Activated gamma-delta T cell (primary cell): Measurements from ENCODE around the gene SOX13.

Experiments used
- DNase-seq: peaks from one replicate; lab custom pipeline; 2025; lab: John Stamatoyannopoulos, UW

Gene SOX13

GRCh38 chr1:204152310-204153044 is 79.6 kb downstream of the SOX13 start:
- no peak for DNase-seq

- DNase-seq, result no peak
Observed at GRCh38 chr1:204153667-204154066, 80.8 kb downstream of the SOX13 start.

- DNase-seq, result no peak
Observed at GRCh38 chr1:204154568-204155255, 81.8 kb downstream of the SOX13 start.

GRCh38 chr1:204155881-204156280 is 83.0 kb downstream of the SOX13 start:
- no peak for DNase-seq

- DNase-seq, result no peak
Observed at GRCh38 chr1:204157962-204158361, 85.0 kb downstream of the SOX13 start.

- DNase-seq, result no peak
Observed at GRCh38 chr1:204161609-204162493, 88.9 kb downstream of the SOX13 start.

GRCh38 chr1:204162494-204163074 is 89.7 kb downstream of the SOX13 start:
- DNase-seq, result peak; percentile 41

GRCh38 chr1:204166219-204166618 is 93.3 kb downstream of the SOX13 start, which contains the start of gene REN:
Gene REN (minus strand): TSS chr1:204166337. CDS start chr1:204166293, 44 bp downstream.
- no peak for DNase-seq

- DNase-seq, result no peak
Observed at GRCh38 chr1:204167730-204168129, 94.8 kb downstream of the SOX13 start.

GRCh38 chr1:204169858-204170257 is 96.9 kb downstream of the SOX13 start:
- DNase-seq, result no peak

GRCh38 chr1:204170494-204171155 is 97.7 kb downstream of the SOX13 start:
- DNase-seq, result no peak

- no peak for DNase-seq
Observed at GRCh38 chr1:204171751-204172178, 98.8 kb downstream of the SOX13 start.

- DNase-seq, result no peak
Observed at GRCh38 chr1:204172404-204173029, 99.6 kb downstream of the SOX13 start.

- DNase-seq, result no peak
Observed at GRCh38 chr1:204174958-204175357, 102.0 kb downstream of the SOX13 start.

GRCh38 chr1:204176049-204176448 is 103.1 kb downstream of the SOX13 start:
- DNase-seq, result no peak

- DNase-seq, result no peak
Observed at GRCh38 chr1:204177133-204177532, 104.2 kb downstream of the SOX13 start.
